Measurements from ENCODE around the gene FBN1.
A peak's percentile ranks its signal among the peaks of the same experiment; 100 is the strongest.

The FBN1 gene

GRCh38 chr15:48413304-48413703, 232.2 kb downstream of the FBN1 start:
- Histone ChIP-seq H2BK12ac (ENCODE audit: low read length in 2 of 2) (no peak overlapping the region), H3K27me3 (ENCODE audit: control insufficient read depth in 1 of 2, insufficient read depth in 1 of 2, low read length in 2 of 2) (no peaks in the 10 kb centered on the region), H3K4me2 (ENCODE audit: low read length, poor library complexity, severe bottlenecking) (no peak overlapping the region), H3K9me3 (ENCODE audit: control insufficient read depth, low read length) (no peaks in the 10 kb centered on the region), H2AK5ac (ENCODE audit: low read length, severe bottlenecking) (no peak overlapping the region), H3K79me1 (replicated peaks; ENCODE audit: low read length, poor library complexity, severe bottlenecking) (peaks cover 2% of the 10 kb centered on the region), H3K36me3 (ENCODE audit: control insufficient read depth in 1 of 2, insufficient read depth in 2 of 2, low read depth in 1 of 2, low read length in 2 of 2) (peaks cover 30 to 89% of the 10 kb centered on the region in 2 experiments), H2BK15ac (ENCODE audit: low read depth, poor library complexity, severe bottlenecking) (no peak overlapping the region), H3K14ac (ENCODE audit: low read length in 2 of 2) (no peak overlapping the region), H2BK5ac (ENCODE audit: low read depth, low read length, poor library complexity, severe bottlenecking) (no peak overlapping the region), H3K4ac (ENCODE audit: low read depth in 1 of 2, low read length in 2 of 2) (no peak overlapping the region), H3K4me1 (ENCODE audit: control insufficient read depth, insufficient read depth, low read depth, low read length) (peaks cover 2% of the 10 kb centered on the region), H2BK120ac (ENCODE audit: low read depth, low read length) (no peak overlapping the region), H3K27ac (ENCODE audit: low read length, poor library complexity, severe bottlenecking) (no peak overlapping the region), H3K9ac (ENCODE audit: low read length) (peak overlapping the region; percentile 58), H3K18ac (ENCODE audit: low read depth in 1 of 2, low read length in 2 of 2) (no peak overlapping the region), H3K23ac (ENCODE audit: low read length in 2 of 2) (no peak overlapping the region), H4K8ac (ENCODE audit: low read length) (no peak overlapping the region), H2AFZ (ENCODE audit: low read depth, low read length) (no peak overlapping the region), H3K4me3 (ENCODE audit: insufficient read depth in 1 of 2, low read depth in 1 of 2, low read length in 2 of 2) (peak overlapping the region in 1 of 2 experiments; percentile 7), H4K91ac (ENCODE audit: low read length) (no peak overlapping the region)
- DNase-seq = peak; percentile 53
- WGBS = 57% methylated on average over 3 of the region's 6 CpGs

GRCh38 chr15:48411971-48412591, 233.4 kb downstream of the FBN1 start:
- no peak overlapping the region for H2BK15ac ChIP-seq (ENCODE audit: low read depth, poor library complexity, severe bottlenecking)
- peaks cover 27 to 84% of the 10 kb centered on the region in 2 experiments for H3K36me3 ChIP-seq (ENCODE audit: control insufficient read depth in 1 of 2, insufficient read depth in 2 of 2, low read depth in 1 of 2, low read length in 2 of 2)
- H4K91ac ChIP-seq (ENCODE audit: low read length) = no peak overlapping the region
- H2BK12ac ChIP-seq (ENCODE audit: low read length in 2 of 2) = peak overlapping the region in 1 of 2 experiments; percentile 72
- DNase-seq = peak; percentile 65
- peaks cover 2% of the 10 kb centered on the region for H3K79me1 ChIP-seq (replicated peaks; ENCODE audit: low read length, poor library complexity, severe bottlenecking)
- H4K8ac ChIP-seq (ENCODE audit: low read length) = no peak overlapping the region
- no peak overlapping the region for H2BK5ac ChIP-seq (ENCODE audit: low read depth, low read length, poor library complexity, severe bottlenecking)
- H2BK120ac ChIP-seq (ENCODE audit: low read depth, low read length) = no peak overlapping the region
- H3K23ac ChIP-seq (ENCODE audit: low read length in 2 of 2) = no peak overlapping the region
- H3K4me3 ChIP-seq (ENCODE audit: insufficient read depth in 1 of 2, low read depth in 1 of 2, low read length in 2 of 2) = peak overlapping the region in 1 of 2 experiments; percentile 13
- peaks cover 2% of the 10 kb centered on the region for H3K4me1 ChIP-seq (ENCODE audit: control insufficient read depth, insufficient read depth, low read depth, low read length)
- 66% methylated on average over 6 of the region's 6 CpGs for WGBS
- no peaks in the 10 kb centered on the region for H3K9me3 ChIP-seq (ENCODE audit: control insufficient read depth, low read length)
- no peaks in the 10 kb centered on the region for H3K27me3 ChIP-seq (ENCODE audit: control insufficient read depth in 1 of 2, insufficient read depth in 1 of 2, low read length in 2 of 2)
- no peak overlapping the region for H2AK5ac ChIP-seq (ENCODE audit: low read length, severe bottlenecking)
- no peak overlapping the region for H3K18ac ChIP-seq (ENCODE audit: low read depth in 1 of 2, low read length in 2 of 2)
- peak overlapping the region; percentile 33 for H3K27ac ChIP-seq (ENCODE audit: low read length, poor library complexity, severe bottlenecking)
- no peak overlapping the region for H2AFZ ChIP-seq (ENCODE audit: low read depth, low read length)
- H3K4ac ChIP-seq (ENCODE audit: low read depth in 1 of 2, low read length in 2 of 2) = no peak overlapping the region
- H3K14ac ChIP-seq (ENCODE audit: low read length in 2 of 2) = no peak overlapping the region
- H3K4me2 ChIP-seq (ENCODE audit: low read length, poor library complexity, severe bottlenecking) = no peak overlapping the region
- H3K9ac ChIP-seq (ENCODE audit: low read length) = peak overlapping the region; percentile 58

- Histone ChIP-seq H2BK15ac (ENCODE audit: low read depth, poor library complexity, severe bottlenecking) (no peak overlapping the region), H2BK5ac (ENCODE audit: low read depth, low read length, poor library complexity, severe bottlenecking) (no peak overlapping the region), H3K4me3 (ENCODE audit: insufficient read depth in 1 of 2, low read depth in 1 of 2, low read length in 2 of 2) (no peak overlapping the region), H2BK120ac (ENCODE audit: low read depth, low read length) (no peak overlapping the region), H4K8ac (ENCODE audit: low read length) (no peak overlapping the region), H2AK5ac (ENCODE audit: low read length, severe bottlenecking) (no peak overlapping the region), H2AFZ (ENCODE audit: low read depth, low read length) (no peak overlapping the region), H3K36me3 (ENCODE audit: control insufficient read depth in 1 of 2, insufficient read depth in 2 of 2, low read depth in 1 of 2, low read length in 2 of 2) (peaks cover 17 to 72% of the 10 kb centered on the region in 2 experiments), H3K23ac (ENCODE audit: low read length in 2 of 2) (no peak overlapping the region), H3K4me2 (ENCODE audit: low read length, poor library complexity, severe bottlenecking) (no peak overlapping the region), H3K9ac (ENCODE audit: low read length) (peak overlapping the region; percentile 58), H3K9me3 (ENCODE audit: control insufficient read depth, low read length) (no peaks in the 10 kb centered on the region), H3K14ac (ENCODE audit: low read length in 2 of 2) (no peak overlapping the region), H3K4me1 (ENCODE audit: control insufficient read depth, insufficient read depth, low read depth, low read length) (peaks cover 2% of the 10 kb centered on the region), H3K27me3 (ENCODE audit: control insufficient read depth in 1 of 2, insufficient read depth in 1 of 2, low read length in 2 of 2) (no peaks in the 10 kb centered on the region), H3K27ac (ENCODE audit: low read length, poor library complexity, severe bottlenecking) (no peak overlapping the region), H3K18ac (ENCODE audit: low read depth in 1 of 2, low read length in 2 of 2) (no peak overlapping the region), H2BK12ac (ENCODE audit: low read length in 2 of 2) (no peak overlapping the region), H3K79me1 (replicated peaks; ENCODE audit: low read length, poor library complexity, severe bottlenecking) (peaks cover 2% of the 10 kb centered on the region), H4K91ac (ENCODE audit: low read length) (no peak overlapping the region), H3K4ac (ENCODE audit: low read depth in 1 of 2, low read length in 2 of 2) (no peak overlapping the region)
- 100% methylated on average over 1 of the region's 2 CpGs for WGBS
- no peak for DNase-seq
These were observed 235.9 kb downstream of the FBN1 start for GRCh38 chr15:48409623-48410022.

- DNase-seq = no peak
- H2BK5ac ChIP-seq (ENCODE audit: low read depth, low read length, poor library complexity, severe bottlenecking) = no peak overlapping the region
- no peak overlapping the region for H3K4ac ChIP-seq (ENCODE audit: low read depth in 1 of 2, low read length in 2 of 2)
- H3K79me1 ChIP-seq (replicated peaks; ENCODE audit: low read length, poor library complexity, severe bottlenecking) = peaks cover 2% of the 10 kb centered on the region
- H2BK120ac ChIP-seq (ENCODE audit: low read depth, low read length) = no peak overlapping the region
- H3K23ac ChIP-seq (ENCODE audit: low read length in 2 of 2) = no peak overlapping the region
- no peak overlapping the region for H2BK15ac ChIP-seq (ENCODE audit: low read depth, poor library complexity, severe bottlenecking)
- peaks cover 2% of the 10 kb centered on the region for H3K4me1 ChIP-seq (ENCODE audit: control insufficient read depth, insufficient read depth, low read depth, low read length)
- no peak overlapping the region for H2AFZ ChIP-seq (ENCODE audit: low read depth, low read length)
- no peak overlapping the region for H2BK12ac ChIP-seq (ENCODE audit: low read length in 2 of 2)
- no peak overlapping the region for H3K18ac ChIP-seq (ENCODE audit: low read depth in 1 of 2, low read length in 2 of 2)
- H3K27ac ChIP-seq (ENCODE audit: low read length, poor library complexity, severe bottlenecking) = no peak overlapping the region
- H3K4me3 ChIP-seq (ENCODE audit: insufficient read depth in 1 of 2, low read depth in 1 of 2, low read length in 2 of 2) = no peak overlapping the region
- H3K9me3 ChIP-seq (ENCODE audit: control insufficient read depth, low read length) = no peaks in the 10 kb centered on the region
- no peak overlapping the region for H4K8ac ChIP-seq (ENCODE audit: low read length)
- no peak overlapping the region for H2AK5ac ChIP-seq (ENCODE audit: low read length, severe bottlenecking)
- H3K14ac ChIP-seq (ENCODE audit: low read length in 2 of 2) = no peak overlapping the region
- H3K9ac ChIP-seq (ENCODE audit: low read length) = peak overlapping the region; percentile 58
- H3K36me3 ChIP-seq (ENCODE audit: control insufficient read depth in 1 of 2, insufficient read depth in 2 of 2, low read depth in 1 of 2, low read length in 2 of 2) = peaks cover 17 to 65% of the 10 kb centered on the region in 2 experiments
- no peaks in the 10 kb centered on the region for H3K27me3 ChIP-seq (ENCODE audit: control insufficient read depth in 1 of 2, insufficient read depth in 1 of 2, low read length in 2 of 2)
- no peak overlapping the region for H4K91ac ChIP-seq (ENCODE audit: low read length)
- no peak overlapping the region for H3K4me2 ChIP-seq (ENCODE audit: low read length, poor library complexity, severe bottlenecking)
These were observed 237.2 kb downstream of the FBN1 start for GRCh38 chr15:48408327-48408726.

All from mesenchymal stem cell (in vitro differentiated cells and primary cell).